Measurements from ENCODE around the gene ADGRL3.

GRCh38 chr4:61763682-61764081 lies 563.6 kb downstream of the ADGRL3 start:
- TF ChIP-seq CTCF (IDR thresholded peaks at IDR 0.05; ENCODE audit: low read depth, low read length, missing input control) (no peak), FOXA2 (IDR thresholded peaks at IDR 0.05) (no peak), RAD21 (IDR thresholded peaks at IDR 0.05) (no peak)

Data from liver (tissue), 3 donors.